HG03095 (cell line): ENCODE results near the gene ADH6.
"Not testable (repeated sequence)": the region's sequence is repeated elsewhere in the genome, so short reads cannot be mapped to it uniquely, and the experiment has no call there.

Source experiments
- ATAC-seq: cut with Tn5 transposase; IDR thresholded peaks from one replicate; pipeline ENCODE4 v1.9.1; 2021; ENCODE audit warnings: moderate library complexity; ENCODE audit not compliant: unreplicated experiment

ADH6 gene

GRCh38 chr4:99219072-99219471 is at the start of gene ADH6:
Gene ADH6 (minus strand): TSS chr4:99219246. CDS start chr4:99219152, 94 bp downstream.
- no peak for ATAC-seq

- no peak for ATAC-seq
Observed at GRCh38 chr4:99264927-99265326, 45.9 kb upstream of the ADH6 start.

GRCh38 chr4:99252746-99253145 is 33.7 kb upstream of the ADH6 start:
- ATAC-seq: no peak

GRCh38 chr4:99248714-99249113 is 29.7 kb upstream of the ADH6 start:
- ATAC-seq: no peak

GRCh38 chr4:99235955-99236354 is 16.9 kb upstream of the ADH6 start:
- no peak for ATAC-seq

- no peak for ATAC-seq
Observed at GRCh38 chr4:99234331-99235010, 15.4 kb upstream of the ADH6 start.

GRCh38 chr4:99233397-99233796 is 14.4 kb upstream of the ADH6 start:
- ATAC-seq: not testable (repeated sequence)

- not testable (repeated sequence) for ATAC-seq
Observed at GRCh38 chr4:99228706-99229105, 9.7 kb upstream of the ADH6 start.

GRCh38 chr4:99227646-99228045 is 8.6 kb upstream of the ADH6 start:
- not testable (repeated sequence) for ATAC-seq

- ATAC-seq: no peak
Observed at GRCh38 chr4:99221980-99222379, 2.9 kb upstream of the ADH6 start.

- ATAC-seq: peak; percentile 63
Observed at GRCh38 chr4:99219479-99219878, 433 bp upstream of the ADH6 start.

GRCh38 chr4:99215521-99215920 is 3.5 kb downstream of the ADH6 start:
- ATAC-seq: no peak

GRCh38 chr4:99210789-99211188 is 8.3 kb downstream of the ADH6 start:
- no peak for ATAC-seq

- no peak for ATAC-seq
Observed at GRCh38 chr4:99209671-99210070, 9.4 kb downstream of the ADH6 start.

GRCh38 chr4:99208719-99209075 is 10.3 kb downstream of the ADH6 start:
- ATAC-seq: no peak

- ATAC-seq: no peak
Observed at GRCh38 chr4:99207911-99208718, 10.9 kb downstream of the ADH6 start.

- no peak for ATAC-seq
Observed at GRCh38 chr4:99207069-99207743, 11.8 kb downstream of the ADH6 start.

GRCh38 chr4:99205153-99205979 is 13.7 kb downstream of the ADH6 start:
- no peak for ATAC-seq

GRCh38 chr4:99202536-99202935 is 16.5 kb downstream of the ADH6 start:
- no peak for ATAC-seq

- ATAC-seq: no peak
Observed at GRCh38 chr4:99202094-99202493, 17.0 kb downstream of the ADH6 start.

GRCh38 chr4:99201690-99202089 is 17.4 kb downstream of the ADH6 start:
- no peak for ATAC-seq
